WTC11 (cell line): ENCODE measurements around the gene RYR2. TPM values are rescaled to one million over a fixed set of nuclear protein-coding genes. Genes with fewer than 3 reads are reported as not detected.

Experiments
- ATAC-seq: fragments of 200-7000 bp; cut with Tn5 transposase; 2 replicates; pipeline ENCODE4 v1.10.0; 2021; ENCODE audit warnings: mild to moderate bottlenecking, moderate library complexity
- CTCF ChIA-PET: fragments of 300-600 bp; sonication (Branson Sonifier 250); formaldehyde crosslinking; loops from one replicate; lab custom pipeline; 2021; ENCODE audit warnings: antibody characterized with exemption; lab: Charles Lee
- POLR2A ChIA-PET: fragments of 350-600 bp; sonication (Branson Sonifier 250); formaldehyde crosslinking; loops from one replicate; lab custom pipeline; 2021; ENCODE audit warnings: antibody characterized with exemption; lab: Charles Lee
- DNase-seq: peaks from one replicate; pipeline ENCODE4 v3.0.0; 2021; ENCODE audit warnings: low spot score
- H3K27ac Mint-ChIP-seq: 2 replicates; pipeline ENCODE4 v1.8.0; 2021; ENCODE audit warnings: mixed read lengths
- H3K27me3 Mint-ChIP-seq: 2 replicates; pipeline ENCODE4 v1.8.0; 2021; ENCODE audit warnings: low read depth, mild to moderate bottlenecking, moderate library complexity, mixed read lengths
- H3K36me3 Mint-ChIP-seq: 2 replicates; pipeline ENCODE4 v1.8.0; 2021; ENCODE audit warnings: mixed read lengths
- H3K4me1 Mint-ChIP-seq: 2 replicates; pipeline ENCODE4 v1.8.0; 2022; ENCODE audit warnings: mixed read lengths
- H3K4me3 Mint-ChIP-seq: 2 replicates; pipeline ENCODE4 v1.8.0; 2021; ENCODE audit warnings: mild to moderate bottlenecking, moderate library complexity, mixed read lengths
- H3K9me3 Mint-ChIP-seq: 2 replicates; pipeline ENCODE4 v1.8.0; 2021; ENCODE audit warnings: mixed read lengths
- AFF4 ChIP-seq: sonication (generic); formaldehyde crosslinking; IDR thresholded peaks from 2 replicates; pipeline ENCODE4 v1.8.1; 2023; ENCODE audit warnings: mild to moderate bottlenecking, missing genetic modification reagents, borderline replicate concordance
- ATF1 ChIP-seq: sonication (generic); formaldehyde crosslinking; IDR thresholded peaks from 2 replicates; pipeline ENCODE4 v1.8.1; 2023; ENCODE audit warnings: mild to moderate bottlenecking, moderate library complexity, missing genetic modification reagents
- CREM ChIP-seq: sonication (generic); formaldehyde crosslinking; IDR thresholded peaks from 2 replicates; pipeline ENCODE4 v1.8.1; 2022; ENCODE audit warnings: mild to moderate bottlenecking, missing genetic modification reagents, moderate library complexity
- GABPB1 ChIP-seq: sonication (generic); formaldehyde crosslinking; IDR thresholded peaks from 2 replicates; pipeline ENCODE4 v1.8.1; 2023; ENCODE audit warnings: mild to moderate bottlenecking, missing genetic modification reagents
- HMGA2 ChIP-seq: fragments of 250-450 bp; sonication (Bioruptor Pico); IDR thresholded peaks from 2 replicates; pipeline ENCODE4 v1.4.0; 2021; ENCODE audit warnings: mild to moderate bottlenecking, moderate library complexity
- IRF2 ChIP-seq: sonication (generic); formaldehyde crosslinking; IDR thresholded peaks from 2 replicates; pipeline ENCODE4 v1.8.0; 2022; ENCODE audit warnings: low read depth, missing genetic modification reagents, borderline replicate concordance
- JAZF1 ChIP-seq: fragments of 250-450 bp; sonication (Bioruptor Pico); IDR thresholded peaks from 2 replicates; pipeline ENCODE4 v1.9.0; 2021; ENCODE audit warnings: moderate library complexity, mild to moderate bottlenecking, inconsistent platforms
- MXD4 ChIP-seq: fragments of 250-450 bp; sonication (Bioruptor Pico); IDR thresholded peaks from 2 replicates; pipeline ENCODE4 v1.8.0; 2021; ENCODE audit warnings: mild to moderate bottlenecking, moderate library complexity, borderline replicate concordance
- MYBL2 ChIP-seq: sonication (generic); formaldehyde crosslinking; IDR thresholded peaks from 2 replicates; pipeline ENCODE4 v1.8.1; 2023; ENCODE audit warnings: mild to moderate bottlenecking, moderate library complexity, missing genetic modification reagents
- RELA ChIP-seq: sonication (generic); formaldehyde crosslinking; IDR thresholded peaks from 2 replicates; pipeline ENCODE4 v1.8.1; 2022; ENCODE audit warnings: missing genetic modification reagents, mild to moderate bottlenecking, borderline replicate concordance
- SMAD4 ChIP-seq: sonication (generic); formaldehyde crosslinking; IDR thresholded peaks from 2 replicates; pipeline ENCODE4 v1.8.0; 2022; ENCODE audit warnings: mild to moderate bottlenecking, missing genetic modification reagents
- SOX15 ChIP-seq: fragments of 250-450 bp; sonication (Bioruptor Pico); IDR thresholded peaks from 2 replicates; pipeline ENCODE4 v1.9.0; 2021; ENCODE audit warnings: mild to moderate bottlenecking
- TEAD1 ChIP-seq: sonication (generic); formaldehyde crosslinking; IDR thresholded peaks from 2 replicates; pipeline ENCODE4 v1.8.0; 2022; ENCODE audit warnings: mild to moderate bottlenecking, missing genetic modification reagents
- ZNF219 ChIP-seq: sonication (generic); formaldehyde crosslinking; IDR thresholded peaks from 2 replicates; pipeline ENCODE4 v1.8.0; 2023; ENCODE audit warnings: missing genetic modification reagents, mild to moderate bottlenecking, borderline replicate concordance
- ZNF263 ChIP-seq: sonication (generic); formaldehyde crosslinking; IDR thresholded peaks from 2 replicates; pipeline ENCODE4 v1.8.1; 2022; ENCODE audit warnings: low read depth, mild to moderate bottlenecking, moderate library complexity, missing genetic modification reagents
- ZNF416 ChIP-seq: fragments of 250-450 bp; sonication (Bioruptor Pico); IDR thresholded peaks from 2 replicates; pipeline ENCODE4 v1.9.0; 2021; ENCODE audit warnings: mild to moderate bottlenecking, inconsistent platforms
- total RNA-seq: library from RNA; stranded (reverse); gene quantifications from 3 replicates; pipeline ENCODE4 v1.2.3, GENCODE V29; 2021
- TF ChIP-seq, protein P1 (sequence below): fragments of 250-450 bp; sonication (Bioruptor Pico); IDR thresholded peaks from 2 replicates; pipeline ENCODE4 v2.1.2; 2022; ENCODE audit warnings: mild to moderate bottlenecking, moderate library complexity
- TF ChIP-seq, protein P2 (sequence below): sonication (generic); formaldehyde crosslinking; IDR thresholded peaks from 2 replicates; pipeline ENCODE4 v1.8.0; 2023; ENCODE audit warnings: mild to moderate bottlenecking, missing genetic modification reagents
- TF ChIP-seq, protein P3 (sequence below): sonication (generic); formaldehyde crosslinking; IDR thresholded peaks from 2 replicates; pipeline ENCODE4 v1.8.0; 2022; ENCODE audit warnings: mild to moderate bottlenecking, missing genetic modification reagents
- TF ChIP-seq, protein P4 (sequence below): sonication (generic); formaldehyde crosslinking; IDR thresholded peaks from 2 replicates; pipeline ENCODE4 v1.8.1; 2022; ENCODE audit warnings: mild to moderate bottlenecking, moderate library complexity, missing genetic modification reagents
- TF ChIP-seq, protein P5 (sequence below): fragments of 250-450 bp; sonication (Bioruptor Pico); IDR thresholded peaks from 2 replicates; pipeline ENCODE4 v1.9.0; 2021; ENCODE audit warnings: mild to moderate bottlenecking

Gene RYR2
- total RNA-seq, 1 experiment from 2014 or later, result 7.9 TPM

DNA sequence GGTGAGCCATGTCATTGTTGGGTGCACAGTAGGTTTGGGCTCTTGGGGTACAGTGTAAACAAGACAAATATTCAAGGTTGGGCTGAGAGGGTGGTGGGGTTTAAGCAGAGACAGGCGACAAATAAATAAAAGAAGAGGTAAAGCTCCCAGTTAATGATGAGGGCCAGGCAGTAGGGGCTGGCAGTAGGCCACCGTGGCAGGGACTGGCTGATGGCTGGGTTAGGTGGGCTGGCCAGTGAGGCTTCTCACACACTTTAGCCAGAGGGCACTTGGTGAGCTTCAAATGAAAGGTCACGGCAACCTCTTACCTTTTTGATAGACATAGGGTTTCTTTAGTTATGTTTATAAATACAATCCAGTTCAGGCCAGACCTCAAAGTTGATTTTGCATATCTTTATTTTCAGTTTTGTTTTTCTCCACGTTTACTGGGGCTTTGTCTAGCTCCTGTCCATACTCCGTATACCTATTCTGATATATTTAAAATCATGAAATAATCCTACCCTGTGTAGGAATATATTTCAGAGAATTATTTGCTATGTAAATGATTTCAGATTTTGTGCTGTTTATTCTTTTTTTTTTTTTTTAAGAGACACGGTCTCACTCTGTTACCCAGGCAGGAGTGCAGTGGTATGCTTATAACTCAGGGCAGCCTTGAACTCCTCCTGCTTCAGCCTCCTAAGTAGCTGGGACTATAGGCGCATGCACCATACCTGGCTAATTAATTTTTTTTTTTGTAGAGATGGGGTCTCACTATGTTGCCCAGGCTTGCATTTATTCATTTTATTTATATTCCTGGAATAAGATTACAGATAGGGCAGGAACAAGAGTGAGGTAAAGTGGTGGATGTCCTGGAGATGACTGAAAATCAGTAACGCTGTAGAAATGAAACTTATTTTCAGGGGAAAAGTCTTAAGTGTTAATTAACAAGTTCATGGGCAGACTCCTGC lies 122.7 kb downstream of the RYR2 start:
- no peak; the same call in 1 of the 2 replicates for ATAC-seq
- POLR2A ChIA-PET, result interaction anchor here (0.6 kb wide), 2 partner anchors 10 to 119 kb away, joined by 4 to 10 read pairs; no protein-coding TSS in a partner anchor
- H3K9me3 Mint-ChIP-seq, result no peaks in the 10 kb centered on the region
- H3K27me3 Mint-ChIP-seq, result no peaks in the 10 kb centered on the region
- H3K4me1 Mint-ChIP-seq, result peaks cover 41% of the 10 kb centered on the region
- TF ChIP-seq SMAD4 (no peak), SOX15 (CRISPR knock-in tag) (no peak), ZNF263 (no peak), ZNF219 (CRISPR knock-in tag) (no peak), MYBL2 (CRISPR knock-in tag) (no peak), RELA (CRISPR knock-in tag) (no peak), TEAD1 (CRISPR knock-in tag) (no peak), HMGA2 (CRISPR knock-in tag) (no peak), IRF2 (CRISPR knock-in tag) (no peak), ZNF416 (CRISPR knock-in tag) (no peak), ATF1 (CRISPR knock-in tag) (no peak), CREM (CRISPR knock-in tag) (no peak), GABPB1 (CRISPR knock-in tag) (no peak), AFF4 (CRISPR knock-in tag) (no peak)
- TF ChIP-seq, protein P1, sequence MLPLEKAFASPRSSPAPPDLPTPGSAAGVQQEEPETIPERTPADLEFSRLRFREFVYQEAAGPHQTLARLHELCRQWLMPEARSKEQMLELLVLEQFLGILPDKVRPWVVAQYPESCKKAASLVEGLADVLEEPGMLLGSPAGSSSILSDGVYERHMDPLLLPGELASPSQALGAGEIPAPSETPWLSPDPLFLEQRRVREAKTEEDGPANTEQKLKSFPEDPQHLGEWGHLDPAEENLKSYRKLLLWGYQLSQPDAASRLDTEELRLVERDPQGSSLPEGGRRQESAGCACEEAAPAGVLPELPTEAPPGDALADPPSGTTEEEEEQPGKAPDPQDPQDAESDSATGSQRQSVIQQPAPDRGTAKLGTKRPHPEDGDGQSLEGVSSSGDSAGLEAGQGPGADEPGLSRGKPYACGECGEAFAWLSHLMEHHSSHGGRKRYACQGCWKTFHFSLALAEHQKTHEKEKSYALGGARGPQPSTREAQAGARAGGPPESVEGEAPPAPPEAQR (CRISPR knock-in tag), result no peak
- TF ChIP-seq, protein P2, sequence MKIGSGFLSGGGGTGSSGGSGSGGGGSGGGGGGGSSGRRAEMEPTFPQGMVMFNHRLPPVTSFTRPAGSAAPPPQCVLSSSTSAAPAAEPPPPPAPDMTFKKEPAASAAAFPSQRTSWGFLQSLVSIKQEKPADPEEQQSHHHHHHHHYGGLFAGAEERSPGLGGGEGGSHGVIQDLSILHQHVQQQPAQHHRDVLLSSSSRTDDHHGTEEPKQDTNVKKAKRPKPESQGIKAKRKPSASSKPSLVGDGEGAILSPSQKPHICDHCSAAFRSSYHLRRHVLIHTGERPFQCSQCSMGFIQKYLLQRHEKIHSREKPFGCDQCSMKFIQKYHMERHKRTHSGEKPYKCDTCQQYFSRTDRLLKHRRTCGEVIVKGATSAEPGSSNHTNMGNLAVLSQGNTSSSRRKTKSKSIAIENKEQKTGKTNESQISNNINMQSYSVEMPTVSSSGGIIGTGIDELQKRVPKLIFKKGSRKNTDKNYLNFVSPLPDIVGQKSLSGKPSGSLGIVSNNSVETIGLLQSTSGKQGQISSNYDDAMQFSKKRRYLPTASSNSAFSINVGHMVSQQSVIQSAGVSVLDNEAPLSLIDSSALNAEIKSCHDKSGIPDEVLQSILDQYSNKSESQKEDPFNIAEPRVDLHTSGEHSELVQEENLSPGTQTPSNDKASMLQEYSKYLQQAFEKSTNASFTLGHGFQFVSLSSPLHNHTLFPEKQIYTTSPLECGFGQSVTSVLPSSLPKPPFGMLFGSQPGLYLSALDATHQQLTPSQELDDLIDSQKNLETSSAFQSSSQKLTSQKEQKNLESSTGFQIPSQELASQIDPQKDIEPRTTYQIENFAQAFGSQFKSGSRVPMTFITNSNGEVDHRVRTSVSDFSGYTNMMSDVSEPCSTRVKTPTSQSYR, result no peak
- 0 out of 2 replicates have a peak overlapping the region, but pooled peaks have one; percentile 13 for H3K27ac Mint-ChIP-seq
- H3K36me3 Mint-ChIP-seq, result no peaks in the 10 kb centered on the region
- H3K4me3 Mint-ChIP-seq, result no peak overlapping the region
- no peak for DNase-seq
- CTCF ChIA-PET, result interaction anchor here (1.0 to 1.1 kb wide), 2 partner anchors 55 to 398 kb away, joined by 3 to 4 read pairs; no protein-coding TSS in a partner anchor

- no peak overlapping the region for H3K4me3 Mint-ChIP-seq
- ATAC-seq (no peak), DNase-seq (no peak)
- ChIA-PET POLR2A (no interaction called here), CTCF (interaction anchor here (1.0 to 1.1 kb wide), 4 partner anchors 53 to 406 kb away, joined by 3 to 4 read pairs (median 3); no protein-coding TSS in a partner anchor)
- no peaks in the 10 kb centered on the region for H3K36me3 Mint-ChIP-seq
- H3K4me1 Mint-ChIP-seq, result peaks cover 52% of the 10 kb centered on the region
- H3K27me3 Mint-ChIP-seq, result no peaks in the 10 kb centered on the region
- no peak overlapping the region; the same call in 1 of the 2 replicates for H3K27ac Mint-ChIP-seq
- no peaks in the 10 kb centered on the region for H3K9me3 Mint-ChIP-seq
- TF ChIP-seq MXD4 (CRISPR knock-in tag) (no peak), JAZF1 (CRISPR knock-in tag) (no peak)
- TF ChIP-seq, protein P3, sequence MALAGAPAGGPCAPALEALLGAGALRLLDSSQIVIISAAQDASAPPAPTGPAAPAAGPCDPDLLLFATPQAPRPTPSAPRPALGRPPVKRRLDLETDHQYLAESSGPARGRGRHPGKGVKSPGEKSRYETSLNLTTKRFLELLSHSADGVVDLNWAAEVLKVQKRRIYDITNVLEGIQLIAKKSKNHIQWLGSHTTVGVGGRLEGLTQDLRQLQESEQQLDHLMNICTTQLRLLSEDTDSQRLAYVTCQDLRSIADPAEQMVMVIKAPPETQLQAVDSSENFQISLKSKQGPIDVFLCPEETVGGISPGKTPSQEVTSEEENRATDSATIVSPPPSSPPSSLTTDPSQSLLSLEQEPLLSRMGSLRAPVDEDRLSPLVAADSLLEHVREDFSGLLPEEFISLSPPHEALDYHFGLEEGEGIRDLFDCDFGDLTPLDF (CRISPR knock-in tag), result no peak
- TF ChIP-seq, protein P4, sequence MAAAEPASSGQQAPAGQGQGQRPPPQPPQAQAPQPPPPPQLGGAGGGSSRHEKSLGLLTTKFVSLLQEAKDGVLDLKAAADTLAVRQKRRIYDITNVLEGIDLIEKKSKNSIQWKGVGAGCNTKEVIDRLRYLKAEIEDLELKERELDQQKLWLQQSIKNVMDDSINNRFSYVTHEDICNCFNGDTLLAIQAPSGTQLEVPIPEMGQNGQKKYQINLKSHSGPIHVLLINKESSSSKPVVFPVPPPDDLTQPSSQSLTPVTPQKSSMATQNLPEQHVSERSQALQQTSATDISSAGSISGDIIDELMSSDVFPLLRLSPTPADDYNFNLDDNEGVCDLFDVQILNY, result no peak
- TF ChIP-seq, protein P5, sequence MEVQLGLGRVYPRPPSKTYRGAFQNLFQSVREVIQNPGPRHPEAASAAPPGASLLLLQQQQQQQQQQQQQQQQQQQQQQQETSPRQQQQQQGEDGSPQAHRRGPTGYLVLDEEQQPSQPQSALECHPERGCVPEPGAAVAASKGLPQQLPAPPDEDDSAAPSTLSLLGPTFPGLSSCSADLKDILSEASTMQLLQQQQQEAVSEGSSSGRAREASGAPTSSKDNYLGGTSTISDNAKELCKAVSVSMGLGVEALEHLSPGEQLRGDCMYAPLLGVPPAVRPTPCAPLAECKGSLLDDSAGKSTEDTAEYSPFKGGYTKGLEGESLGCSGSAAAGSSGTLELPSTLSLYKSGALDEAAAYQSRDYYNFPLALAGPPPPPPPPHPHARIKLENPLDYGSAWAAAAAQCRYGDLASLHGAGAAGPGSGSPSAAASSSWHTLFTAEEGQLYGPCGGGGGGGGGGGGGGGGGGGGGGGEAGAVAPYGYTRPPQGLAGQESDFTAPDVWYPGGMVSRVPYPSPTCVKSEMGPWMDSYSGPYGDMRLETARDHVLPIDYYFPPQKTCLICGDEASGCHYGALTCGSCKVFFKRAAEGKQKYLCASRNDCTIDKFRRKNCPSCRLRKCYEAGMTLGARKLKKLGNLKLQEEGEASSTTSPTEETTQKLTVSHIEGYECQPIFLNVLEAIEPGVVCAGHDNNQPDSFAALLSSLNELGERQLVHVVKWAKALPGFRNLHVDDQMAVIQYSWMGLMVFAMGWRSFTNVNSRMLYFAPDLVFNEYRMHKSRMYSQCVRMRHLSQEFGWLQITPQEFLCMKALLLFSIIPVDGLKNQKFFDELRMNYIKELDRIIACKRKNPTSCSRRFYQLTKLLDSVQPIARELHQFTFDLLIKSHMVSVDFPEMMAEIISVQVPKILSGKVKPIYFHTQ, result no peak
Measured at GRCh38 chr1:237166086-237166485, 124.1 kb downstream of the RYR2 start.
